KOPT-K1 (cell line): ENCODE measurements around the gene RGS3.

Experiments
- H3K27ac ChIP-seq: fragments of 200-600 bp; sonication (generic); 2 replicates; pipeline ENCODE4 v1.5.1; 2016; ENCODE audit warnings: antibody characterized with exemption, mild to moderate bottlenecking, low read depth, low read length; ENCODE audit not compliant: poor library complexity, severe bottlenecking
- H3K36me3 ChIP-seq: fragments of 200-600 bp; sonication (generic); 2 replicates; pipeline ENCODE4 v1.5.1; 2017; ENCODE audit warnings: antibody characterized with exemption, mild to moderate bottlenecking, low read length, moderate library complexity; ENCODE audit not compliant: insufficient read depth
- H3K9me3 ChIP-seq: fragments of 200-600 bp; sonication (generic); 2 replicates; pipeline ENCODE4 v1.5.1; 2017; ENCODE audit warnings: antibody characterized with exemption, low read length, mild to moderate bottlenecking; ENCODE audit not compliant: insufficient read depth, poor library complexity, severe bottlenecking

RGS3 gene

DNA sequence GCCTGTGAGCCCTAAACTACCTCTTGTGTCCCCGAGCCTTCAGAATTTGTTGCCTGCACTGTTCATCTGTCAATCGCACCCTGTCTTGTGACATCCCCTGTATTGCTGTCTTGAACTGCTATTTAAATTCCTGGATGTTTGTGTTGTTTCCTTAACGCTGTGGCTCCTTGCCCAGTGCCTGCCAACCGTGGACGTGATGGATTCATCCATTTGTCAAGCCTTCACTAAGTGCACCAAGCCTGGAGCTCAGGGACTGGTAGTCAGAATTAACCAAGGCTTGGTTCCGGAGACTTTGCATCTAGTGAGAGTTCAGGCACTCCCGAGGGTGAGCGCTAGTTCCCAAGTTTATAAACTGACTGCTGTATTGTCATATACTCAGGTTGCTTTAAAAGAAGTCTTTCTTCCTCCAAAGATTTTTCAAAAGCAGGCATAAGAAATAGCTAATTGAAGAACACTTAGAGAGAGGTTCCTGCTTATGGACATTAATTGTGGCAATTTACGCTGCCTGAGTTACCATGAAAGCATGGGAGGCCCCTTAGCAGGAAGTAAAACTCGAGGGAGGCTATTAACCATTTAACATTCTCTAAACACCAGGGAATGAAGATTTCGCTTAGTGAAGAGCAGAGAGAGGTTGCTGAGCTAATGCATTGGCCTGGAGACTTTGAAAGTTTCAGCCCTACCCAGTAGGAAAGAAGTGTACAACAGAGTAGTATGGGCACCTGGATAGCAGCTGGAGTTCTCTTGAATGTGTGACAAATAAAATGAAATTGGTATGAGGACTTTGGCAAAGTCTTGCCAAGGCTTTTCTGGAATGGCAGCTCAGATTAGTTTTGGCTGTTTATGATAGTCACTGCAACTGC is 29.0 kb downstream of the RGS3 start:
- Histone ChIP-seq H3K27ac (no peak overlapping the region), H3K9me3 (no peaks in the 10 kb centered on the region), H3K36me3 (no peaks in the 10 kb centered on the region)

DNA sequence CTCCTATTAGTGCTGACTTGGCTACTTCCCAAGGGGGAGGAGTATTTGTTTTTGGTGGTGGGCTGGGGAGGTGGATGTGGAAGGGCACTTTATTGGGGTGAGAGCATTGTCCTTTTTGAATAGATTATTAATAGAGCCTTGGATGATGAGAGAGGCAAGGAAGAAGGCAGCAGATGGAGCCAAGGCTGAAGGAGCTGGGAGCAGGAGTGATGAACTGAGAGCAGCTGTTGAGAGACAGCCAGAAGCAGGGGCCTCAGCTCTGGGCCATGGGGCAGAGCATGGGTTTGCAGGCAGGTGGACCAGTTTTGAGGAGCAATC is 29.6 kb downstream of the RGS3 start:
- Histone ChIP-seq H3K9me3 (no peaks in the 10 kb centered on the region), H3K36me3 (no peaks in the 10 kb centered on the region), H3K27ac (no peak overlapping the region)

DNA sequence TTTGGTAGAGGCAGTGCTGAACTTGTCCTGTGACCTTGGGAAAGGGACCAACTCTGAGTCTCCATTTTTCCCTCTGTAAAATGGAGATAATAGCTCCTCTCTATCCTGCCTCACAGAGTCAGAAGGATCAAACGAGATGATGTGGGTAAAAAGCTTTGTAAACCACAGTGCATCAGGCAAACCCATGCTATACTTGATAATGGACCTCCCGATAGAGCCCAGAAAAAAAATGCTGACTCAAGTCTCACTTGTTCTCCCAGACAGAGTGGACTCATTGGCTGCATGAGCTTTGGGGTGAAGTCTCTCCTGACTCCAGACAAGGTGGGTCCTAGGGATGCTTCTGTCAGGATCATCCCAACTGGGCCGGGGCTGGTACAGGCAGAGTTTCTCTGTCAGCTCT is 32.0 kb downstream of the RGS3 start:
- H3K27ac ChIP-seq = no peak overlapping the region
- no peaks in the 10 kb centered on the region for H3K36me3 ChIP-seq
- H3K9me3 ChIP-seq = no peaks in the 10 kb centered on the region

DNA sequence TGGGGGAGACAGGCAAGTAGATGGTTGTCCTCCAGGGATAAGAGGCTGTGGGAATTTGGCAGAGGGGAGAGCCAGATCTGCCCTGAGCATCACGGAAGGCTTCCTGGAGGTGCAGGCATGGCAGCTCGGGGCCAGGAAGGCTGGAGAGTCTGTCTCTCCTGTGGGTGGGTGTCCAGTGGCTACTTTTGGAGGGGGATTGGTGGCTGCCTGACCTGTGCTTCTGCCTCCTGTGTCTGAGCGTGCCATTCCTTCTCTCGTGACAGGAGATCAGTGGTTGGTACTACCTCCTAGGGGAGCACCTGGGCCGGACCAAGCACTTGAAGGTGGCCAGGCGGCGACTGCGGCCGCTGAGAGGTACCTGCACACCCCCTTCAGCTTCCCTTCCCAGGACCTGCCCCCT is 33.5 kb downstream of the RGS3 start:
- no peaks in the 10 kb centered on the region for H3K36me3 ChIP-seq
- no peak overlapping the region for H3K27ac ChIP-seq
- no peaks in the 10 kb centered on the region for H3K9me3 ChIP-seq

DNA sequence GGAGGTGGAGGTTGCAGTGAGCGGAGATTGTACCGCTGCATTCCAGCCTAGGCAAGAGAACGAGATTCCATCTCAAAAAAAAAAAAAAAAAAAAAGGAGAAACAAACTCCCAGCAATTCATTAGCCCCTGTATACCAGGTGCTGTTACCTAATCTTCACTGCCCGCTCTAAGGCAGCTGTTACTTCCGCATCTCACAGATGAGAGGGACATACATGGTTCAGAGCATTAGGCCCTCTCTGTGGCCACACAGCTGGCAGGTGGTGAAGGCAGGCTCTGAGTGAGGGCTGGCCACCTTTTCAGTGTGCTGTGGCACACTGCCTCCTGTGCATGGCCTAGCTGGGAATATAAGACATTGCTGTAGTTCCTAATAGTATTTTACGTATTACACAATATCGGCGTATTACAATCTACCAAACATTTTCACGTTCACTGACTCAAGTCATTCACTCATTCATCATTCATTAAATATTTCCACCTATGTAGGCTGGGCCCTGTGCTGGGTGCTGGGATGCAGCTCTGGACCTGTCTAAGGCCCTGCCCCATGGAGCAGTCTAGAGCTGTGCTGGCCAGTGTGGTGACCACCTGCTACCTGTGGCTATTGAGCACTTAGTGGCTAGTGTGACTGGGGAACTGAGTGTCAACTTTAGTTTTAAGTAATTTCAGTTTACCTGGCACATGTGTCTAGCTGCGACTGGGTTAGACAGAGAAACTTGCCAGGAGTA is 35.8 kb downstream of the RGS3 start:
- H3K27ac ChIP-seq = peak overlapping the region; percentile 37

DNA sequence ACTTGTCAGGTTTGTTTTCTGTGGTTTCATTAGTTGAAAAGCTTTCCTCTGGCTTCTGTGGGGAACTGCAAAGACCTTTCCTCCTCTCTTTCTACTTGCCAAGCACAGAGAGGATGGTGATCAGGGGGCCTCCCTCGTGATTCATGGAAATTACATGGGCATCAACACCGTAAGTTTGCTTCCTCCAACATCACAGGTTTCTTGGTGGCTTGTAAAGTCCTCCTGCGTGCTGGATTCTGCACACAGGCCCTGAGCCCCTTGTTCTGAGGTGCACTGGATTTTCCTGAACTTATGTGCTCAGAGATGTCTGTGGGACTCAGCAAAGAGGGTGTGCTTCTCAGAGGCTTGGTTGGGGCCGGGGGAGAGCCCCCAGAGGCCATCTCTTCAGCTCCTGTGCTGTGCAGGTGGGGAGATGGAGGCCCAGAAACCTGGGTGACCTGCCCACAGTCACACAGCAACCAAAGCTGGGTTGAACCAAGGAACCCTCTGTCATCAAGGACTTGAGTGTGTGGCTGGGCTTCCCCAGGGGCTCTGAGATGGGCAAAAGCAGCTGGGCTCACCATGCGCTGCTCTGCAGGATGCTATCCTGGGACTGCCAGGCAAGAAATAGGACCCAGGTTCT is 36.5 kb downstream of the RGS3 start:
- no peaks in the 10 kb centered on the region for H3K36me3 ChIP-seq
- H3K9me3 ChIP-seq = no peaks in the 10 kb centered on the region
- peak overlapping the region; percentile 37 for H3K27ac ChIP-seq

More for the DNA sequence above, 35.8 kb downstream of the RGS3 start:
- H3K36me3 ChIP-seq = no peaks in the 10 kb centered on the region
- no peaks in the 10 kb centered on the region for H3K9me3 ChIP-seq

DNA sequence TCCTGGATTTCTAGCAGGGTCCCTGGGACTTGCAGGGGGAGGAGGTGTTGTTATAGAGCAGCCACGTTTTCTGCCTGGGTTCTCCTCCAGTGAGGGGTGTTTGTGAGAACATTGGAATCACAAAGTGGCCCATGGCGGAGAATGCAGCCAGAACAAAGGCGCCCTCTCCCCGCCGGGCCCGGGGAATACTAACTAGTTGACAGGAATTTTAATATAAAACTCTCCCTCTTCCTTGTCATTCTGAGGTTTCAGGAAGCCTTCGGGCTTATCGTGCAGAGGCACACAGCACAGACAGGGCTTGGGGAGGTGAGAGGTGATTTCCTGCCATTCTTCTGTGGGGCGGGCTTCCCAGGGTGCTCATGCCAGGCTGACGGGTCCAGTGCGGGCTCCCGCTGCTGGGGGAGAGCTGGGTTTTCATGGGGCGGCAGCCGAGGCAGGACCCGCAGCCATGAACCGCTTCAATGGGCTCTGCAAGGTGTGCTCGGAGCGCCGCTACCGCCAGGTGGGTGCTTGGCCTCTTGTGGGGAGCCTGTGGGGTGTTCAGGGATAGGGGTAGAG is 37.7 kb downstream of the RGS3 start:
- Histone ChIP-seq H3K9me3 (no peaks in the 10 kb centered on the region), H3K36me3 (no peaks in the 10 kb centered on the region), H3K27ac (no peak overlapping the region)

DNA sequence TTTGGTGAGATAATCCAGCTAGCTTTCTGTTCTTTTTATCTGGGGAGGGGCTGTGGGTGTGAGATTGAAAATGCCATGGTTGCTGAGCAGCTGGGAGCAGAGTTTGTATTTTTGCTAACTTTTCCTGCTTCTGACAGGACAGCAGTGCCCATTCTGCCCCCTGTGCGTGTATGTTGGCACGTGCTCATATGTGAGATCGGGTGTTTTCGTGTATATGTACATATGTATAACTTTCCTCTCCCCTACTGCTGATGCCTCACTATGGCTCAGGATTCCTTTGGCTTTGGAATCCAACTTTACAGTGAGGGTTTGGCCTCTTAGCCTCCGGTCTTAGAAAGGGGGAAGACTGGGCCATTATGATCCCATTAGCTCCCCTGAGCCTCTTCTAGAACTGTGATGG is 38.3 kb downstream of the RGS3 start:
- Histone ChIP-seq H3K36me3 (no peaks in the 10 kb centered on the region), H3K27ac (no peak overlapping the region), H3K9me3 (no peaks in the 10 kb centered on the region)

DNA sequence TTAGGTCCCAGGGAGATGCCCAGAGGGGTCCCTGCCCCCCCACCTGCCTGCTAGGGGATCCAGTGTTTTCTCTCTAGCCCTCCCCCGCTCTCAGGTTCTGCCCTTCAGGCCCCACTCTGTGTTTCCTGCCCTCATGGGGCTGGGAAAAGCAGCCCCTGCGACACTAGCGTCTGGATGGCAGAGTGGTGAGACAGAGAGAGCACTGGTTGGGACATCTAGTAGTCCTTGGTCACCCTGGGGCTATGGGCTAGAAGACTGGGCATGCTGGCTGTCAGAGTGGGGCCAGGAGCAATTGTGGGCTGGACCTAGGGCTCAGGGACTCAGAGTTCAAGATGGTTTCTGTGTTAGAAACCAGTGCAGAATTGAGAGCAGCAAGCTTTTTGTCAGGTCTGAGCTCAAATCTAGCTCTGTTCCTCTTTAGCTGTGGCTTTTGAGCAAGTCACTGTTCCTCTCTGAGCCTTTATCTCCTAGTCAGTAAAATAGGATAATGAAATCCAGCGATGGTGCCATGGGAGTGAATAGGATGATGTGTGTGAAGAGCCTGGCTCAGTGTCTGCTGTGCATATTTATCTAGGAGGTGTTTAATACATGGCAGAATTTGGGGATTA is 39.0 kb downstream of the RGS3 start:
- Histone ChIP-seq H3K9me3 (no peaks in the 10 kb centered on the region), H3K36me3 (no peaks in the 10 kb centered on the region), H3K27ac (no peak overlapping the region)

DNA sequence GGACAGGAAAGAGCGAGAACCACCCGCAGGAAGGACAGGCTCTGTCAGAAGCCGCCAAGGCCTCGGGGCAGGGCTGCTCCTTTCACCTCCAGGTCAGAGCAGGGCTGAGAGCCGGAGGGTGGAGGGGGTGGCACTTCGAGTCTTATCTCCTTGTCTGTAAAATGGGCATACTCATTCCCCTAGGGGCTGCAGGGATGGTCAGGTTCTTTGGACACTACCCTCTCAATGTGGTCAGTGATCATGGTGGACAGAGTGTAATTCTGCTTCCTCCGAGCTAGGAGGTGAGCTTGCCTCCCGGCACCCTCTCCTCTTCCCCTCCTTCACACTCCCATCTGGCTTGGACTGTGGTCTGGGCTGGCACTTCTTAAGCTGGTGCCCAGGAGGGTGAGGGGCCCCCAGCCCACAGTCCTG is 39.6 kb downstream of the RGS3 start:
- H3K36me3 ChIP-seq = no peaks in the 10 kb centered on the region
- no peak overlapping the region for H3K27ac ChIP-seq
- H3K9me3 ChIP-seq = no peaks in the 10 kb centered on the region

DNA sequence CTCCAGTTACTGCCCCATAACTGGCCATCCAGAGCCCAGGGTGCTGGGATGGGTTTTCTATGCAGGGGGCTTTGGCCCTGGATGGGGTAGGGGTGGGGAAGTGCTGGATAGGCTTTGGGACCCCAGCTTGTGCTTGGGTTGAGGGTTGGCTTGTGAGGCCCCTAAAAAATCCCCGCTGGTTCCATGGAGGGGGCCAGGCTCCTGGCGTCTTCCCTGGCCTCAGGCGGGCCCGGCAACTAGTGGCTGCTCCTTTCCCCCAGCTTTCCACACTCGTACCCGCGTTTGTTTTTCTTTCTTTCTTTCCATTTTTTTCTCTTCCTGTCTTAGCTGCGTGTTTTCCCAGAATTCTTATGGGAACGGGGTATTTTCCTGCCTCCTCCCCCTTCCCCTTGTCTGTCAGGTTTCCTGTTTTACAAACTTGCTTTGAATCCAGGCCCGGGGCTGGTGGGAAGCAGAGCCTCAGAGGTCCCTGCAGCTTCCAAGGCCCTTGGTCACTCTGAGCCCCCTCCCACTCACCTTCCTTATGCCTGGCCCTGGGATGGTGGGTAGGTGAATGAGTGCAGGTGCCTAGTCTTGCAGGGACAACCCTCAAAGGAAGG is 40.2 kb downstream of the RGS3 start:
- no peaks in the 10 kb centered on the region for H3K9me3 ChIP-seq
- no peak overlapping the region for H3K27ac ChIP-seq
- H3K36me3 ChIP-seq = no peaks in the 10 kb centered on the region

DNA sequence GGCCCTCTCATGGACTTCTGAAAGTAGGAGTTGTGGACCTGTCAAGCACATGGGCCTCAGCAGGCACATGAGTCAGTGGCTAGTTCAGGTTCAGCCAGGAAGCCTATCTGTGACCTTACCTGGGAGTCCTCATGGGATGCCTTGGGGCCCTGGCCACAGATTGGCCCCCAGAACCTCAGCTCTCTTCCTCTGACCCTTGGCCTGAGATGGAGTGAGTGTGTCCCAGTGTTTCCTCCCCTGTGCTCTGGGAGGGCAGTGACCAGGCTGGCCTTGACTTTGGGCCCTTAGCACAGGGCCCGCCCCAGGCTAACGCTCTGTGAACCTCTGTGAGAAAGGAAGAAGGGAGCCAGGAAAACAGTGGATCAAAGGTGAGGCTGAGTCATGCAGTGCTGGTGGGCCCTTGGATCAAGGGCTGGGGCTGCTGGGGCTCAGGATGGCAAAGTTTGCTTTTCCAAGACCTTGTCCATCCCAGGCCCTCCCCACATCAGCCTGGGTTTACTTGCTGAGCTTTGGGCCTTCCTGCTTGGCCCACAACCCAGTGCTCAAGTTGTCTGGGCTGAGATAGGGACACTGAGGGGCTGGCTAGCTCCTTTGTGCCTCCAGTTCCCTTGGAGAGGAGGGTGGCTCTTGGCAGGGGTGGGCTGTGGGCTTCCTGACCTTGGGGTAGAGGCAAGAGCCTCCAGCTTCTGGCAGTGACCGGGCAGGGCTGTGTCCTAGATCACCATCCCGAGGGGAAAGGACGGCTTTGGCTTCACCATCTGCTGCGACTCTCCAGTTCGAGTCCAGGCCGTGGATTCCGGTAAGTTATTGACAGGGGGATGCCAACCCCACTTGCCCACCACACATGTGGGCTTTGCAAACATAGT is 41.4 kb downstream of the RGS3 start:
- Histone ChIP-seq H3K36me3 (no peaks in the 10 kb centered on the region), H3K27ac (no peak overlapping the region), H3K9me3 (no peaks in the 10 kb centered on the region)

DNA sequence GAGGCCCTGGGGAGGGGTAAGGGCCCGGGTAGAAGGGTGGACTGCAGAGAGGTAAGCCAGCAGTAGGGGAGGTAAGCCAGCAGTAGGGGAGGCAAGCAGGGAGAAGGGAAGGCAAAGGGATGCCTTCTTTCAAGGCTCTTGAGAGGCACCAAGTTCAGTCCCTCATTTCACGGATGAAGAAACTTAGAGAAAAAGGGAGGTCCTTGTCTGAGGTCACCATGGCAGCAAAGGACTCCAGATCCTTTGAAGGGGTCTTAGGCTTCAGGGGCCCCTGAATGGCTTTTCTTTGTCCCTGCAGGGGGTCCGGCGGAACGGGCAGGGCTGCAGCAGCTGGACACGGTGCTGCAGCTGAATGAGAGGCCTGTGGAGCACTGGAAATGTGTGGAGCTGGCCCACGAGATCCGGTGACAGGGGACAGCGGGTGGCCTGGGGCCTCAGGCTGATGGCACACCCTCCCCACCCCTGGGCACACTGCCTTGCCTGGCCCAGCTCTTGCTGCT is 42.6 kb downstream of the RGS3 start:
- no peaks in the 10 kb centered on the region for H3K36me3 ChIP-seq
- no peak overlapping the region for H3K27ac ChIP-seq
- H3K9me3 ChIP-seq = no peaks in the 10 kb centered on the region

DNA sequence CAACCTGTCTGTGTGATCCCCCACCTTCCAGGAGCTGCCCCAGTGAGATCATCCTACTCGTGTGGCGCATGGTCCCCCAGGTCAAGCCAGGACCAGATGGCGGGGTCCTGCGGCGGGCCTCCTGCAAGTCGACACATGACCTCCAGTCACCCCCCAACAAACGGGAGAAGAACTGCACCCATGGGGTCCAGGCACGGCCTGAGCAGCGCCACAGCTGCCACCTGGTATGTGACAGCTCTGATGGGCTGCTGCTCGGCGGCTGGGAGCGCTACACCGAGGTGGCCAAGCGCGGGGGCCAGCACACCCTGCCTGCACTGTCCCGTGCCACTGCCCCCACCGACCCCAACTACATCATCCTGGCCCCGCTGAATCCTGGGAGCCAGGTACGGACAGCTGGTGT is 43.7 kb downstream of the RGS3 start:
- H3K36me3 ChIP-seq = no peaks in the 10 kb centered on the region
- H3K27ac ChIP-seq = no peak overlapping the region
- H3K9me3 ChIP-seq = no peaks in the 10 kb centered on the region
